Mesenteric fat pad (tissue), 1 donor: ENCODE measurements around the gene XPNPEP2. TPM values are rescaled to one million over a fixed set of nuclear protein-coding genes. Genes with fewer than 3 reads are reported as not detected.

Source experiments
- DNase-seq: peaks from one replicate; pipeline ENCODE4 v3.0.0-alpha.2; 2020; ENCODE audit warnings: low spot score
- total RNA-seq: library from RNA; stranded (reverse); fragmentation: NEBNext Ultra II Directional; extraction: Animal tissue kit (Norgen Biotek cat#: 25700); gene quantifications from one replicate; pipeline ENCODE4 v1.2.1, GENCODE V29; 2021
- donor health status: DM: yes; HTN: yes; CAD: no.

XPNPEP2 gene
- total RNA-seq, 1 donor from 2014 or later, result 9.6 TPM

DNA sequence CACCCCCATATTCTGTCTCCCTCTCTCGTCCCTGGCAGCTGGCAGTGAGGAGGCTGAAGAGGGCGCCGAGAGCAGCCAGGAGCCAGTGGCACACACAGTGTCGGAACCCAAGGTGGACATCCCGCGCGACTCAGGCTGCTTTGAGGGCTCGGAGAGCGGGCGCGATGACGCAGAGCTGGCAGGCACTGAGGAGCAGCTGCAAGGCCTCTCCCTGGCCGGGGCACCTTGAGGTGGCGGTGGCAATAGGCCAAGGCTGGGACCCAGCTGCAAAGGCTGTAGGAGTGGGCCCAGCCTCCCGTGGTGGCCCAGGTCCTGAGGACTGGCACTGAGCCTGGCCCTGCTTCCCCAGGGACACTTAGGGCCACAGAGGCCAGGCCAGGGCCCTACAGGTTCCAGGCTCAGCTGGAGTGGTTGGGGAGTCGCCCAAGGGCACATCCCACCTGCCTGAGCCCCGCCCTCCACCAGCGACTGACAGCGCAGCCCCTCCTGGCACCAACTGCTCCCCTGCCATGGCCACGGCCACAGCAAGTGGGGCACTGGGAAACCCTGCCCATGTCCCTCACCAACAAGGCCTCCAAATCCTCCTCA lies 54.9 kb downstream of the XPNPEP2 start:
- DNase-seq, result peak; percentile 87

DNA sequence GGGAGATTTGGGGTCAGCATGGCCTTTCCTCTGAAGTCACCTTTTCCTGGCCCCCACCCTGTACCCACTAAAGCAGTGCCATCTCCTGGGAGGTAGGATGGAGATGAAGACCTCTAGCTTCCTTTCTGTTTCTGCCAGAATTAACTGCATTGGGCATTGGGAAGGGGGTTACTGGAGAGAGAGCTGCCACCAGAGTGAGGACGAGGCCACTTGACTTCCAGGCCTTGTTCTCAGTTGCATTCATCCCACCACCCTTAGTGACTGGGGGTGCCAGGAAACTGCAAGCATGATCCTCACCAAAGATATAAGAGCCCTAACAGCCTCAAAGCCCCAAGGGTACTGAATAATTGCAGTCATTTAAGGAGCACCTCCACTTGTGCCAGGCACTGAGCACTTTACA lies 56.8 kb downstream of the XPNPEP2 start:
- peak; percentile 28 for DNase-seq

DNA sequence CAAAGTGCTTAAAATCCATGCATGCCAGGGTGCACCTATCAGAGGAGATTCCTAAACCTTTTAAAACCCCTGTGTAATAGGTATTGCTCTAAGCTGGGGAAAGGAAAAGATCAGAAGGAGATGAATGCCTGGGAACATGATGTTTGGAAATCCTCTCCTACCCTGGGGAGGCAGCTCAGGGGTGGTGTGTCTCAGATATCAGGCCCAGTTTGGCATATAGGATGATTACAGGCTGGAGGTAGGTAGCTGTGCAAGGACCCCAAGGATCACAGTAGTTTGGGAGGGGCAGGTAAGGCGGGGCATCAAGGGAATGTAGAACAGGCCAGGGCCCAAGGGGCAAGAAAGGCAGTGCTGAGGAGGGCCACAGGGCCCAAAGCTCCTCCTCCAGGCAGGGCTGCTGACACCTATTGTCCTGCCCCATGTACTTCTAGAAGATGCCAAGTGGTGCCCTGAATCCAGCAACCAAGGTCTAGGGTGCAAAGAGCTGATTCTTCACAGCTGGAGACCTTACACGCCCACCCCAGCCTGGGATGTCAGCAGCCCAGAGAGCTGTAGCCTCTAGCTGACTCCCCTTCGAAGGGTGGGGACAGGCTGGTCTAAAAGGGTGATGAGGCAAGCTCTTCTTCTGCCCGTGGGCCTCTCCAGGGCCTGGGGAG lies 58.6 kb downstream of the XPNPEP2 start:
- DNase-seq, result peak; percentile 55

DNA sequence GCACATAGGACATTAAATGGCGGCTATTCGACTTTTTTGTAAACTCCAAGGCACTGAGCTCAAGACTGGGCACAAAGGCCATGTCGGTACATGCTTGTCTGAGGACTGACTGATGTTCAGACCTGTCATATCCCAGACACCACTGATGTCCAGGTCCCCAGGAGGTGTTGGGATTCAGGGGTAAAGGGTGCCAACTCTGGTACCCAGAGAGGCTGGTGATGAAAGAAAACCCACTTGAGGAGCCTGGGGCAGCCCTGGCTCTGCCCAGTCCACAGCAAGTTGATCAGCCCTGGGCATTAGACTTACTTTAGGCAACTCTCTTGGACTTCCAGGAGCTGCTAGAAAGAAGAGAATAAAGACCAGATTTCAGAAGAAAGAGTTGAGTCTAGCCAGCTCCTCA lies 59.7 kb downstream of the XPNPEP2 start:
- DNase-seq, result no peak

DNA sequence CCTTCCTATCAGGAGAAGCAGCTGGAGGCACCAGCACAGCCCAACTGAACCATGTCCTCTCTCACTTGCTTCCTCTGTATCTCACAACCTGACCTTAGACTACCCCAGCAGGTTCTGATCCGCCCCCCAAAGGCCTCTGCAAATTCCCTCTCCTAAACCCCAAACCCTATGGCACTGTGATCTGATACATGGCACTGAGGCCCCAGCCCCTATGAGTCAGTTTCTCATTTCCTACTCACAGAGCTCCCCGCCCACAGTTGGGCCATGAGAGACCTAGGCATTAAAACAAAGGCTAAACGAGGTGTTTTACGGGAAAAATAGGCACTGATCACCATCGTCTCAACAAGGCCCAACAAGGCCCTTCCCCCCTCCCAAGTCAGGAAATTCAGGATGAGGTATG lies 60.1 kb downstream of the XPNPEP2 start:
- no peak for DNase-seq

DNA sequence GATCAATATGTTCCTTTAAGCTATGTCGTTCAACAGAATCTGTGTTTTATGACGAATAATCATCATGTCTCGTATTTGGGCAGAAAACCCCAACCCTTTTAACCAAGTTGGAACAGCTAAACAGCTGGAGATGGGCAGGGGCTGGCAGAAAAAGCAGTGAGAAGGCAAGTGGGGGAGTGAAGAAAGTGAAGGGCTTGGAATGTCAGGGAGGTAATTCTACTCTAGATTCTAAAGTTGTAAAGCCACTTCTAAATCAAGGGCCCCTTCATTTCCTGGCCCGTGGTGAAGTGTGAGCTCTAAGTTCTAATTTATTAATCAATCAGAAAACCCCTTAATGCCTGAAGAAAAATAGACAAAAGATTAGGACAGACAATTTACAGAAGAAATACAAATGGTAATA lies 61.4 kb downstream of the XPNPEP2 start:
- DNase-seq, result no peak

DNA sequence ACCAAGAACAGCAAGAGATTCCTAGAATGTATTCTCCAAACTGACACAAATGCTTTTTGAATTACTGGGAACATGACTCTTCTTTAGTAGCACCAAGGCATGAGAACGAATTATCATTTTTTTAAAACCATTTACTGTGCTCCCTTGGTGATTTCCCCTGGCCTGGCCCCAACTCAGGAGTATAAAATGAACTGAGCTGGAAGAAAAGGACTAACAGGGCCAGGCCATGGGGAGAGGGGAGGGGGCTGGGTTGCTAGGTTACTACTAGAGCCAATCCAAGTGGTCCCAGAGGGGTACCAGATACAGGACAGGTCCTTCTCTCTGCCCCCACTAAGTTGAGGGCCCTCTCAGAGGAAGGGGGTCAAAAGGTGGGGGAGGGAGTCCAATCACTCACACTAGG lies 64.1 kb downstream of the XPNPEP2 start:
- DNase-seq, result no peak

DNA sequence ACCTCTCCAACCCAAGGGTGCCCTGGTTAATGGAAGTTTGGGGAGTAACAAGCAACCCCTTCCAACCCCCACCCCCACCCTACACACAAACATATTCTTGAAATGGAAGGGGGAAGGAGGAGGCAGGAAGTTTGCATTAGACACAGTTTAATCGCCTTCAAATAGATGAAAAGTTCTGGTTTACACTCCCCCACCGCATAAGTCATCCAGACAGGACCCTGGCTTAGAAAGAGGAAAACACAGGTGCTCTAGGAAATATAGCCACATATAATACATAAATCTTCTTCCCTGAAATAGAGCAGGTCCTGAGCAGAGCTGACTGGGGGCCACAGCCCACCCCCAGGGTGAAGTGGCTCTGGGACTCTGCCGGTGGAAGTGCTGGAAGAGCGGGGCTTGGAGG lies 66.0 kb downstream of the XPNPEP2 start:
- DNase-seq, result no peak

DNA sequence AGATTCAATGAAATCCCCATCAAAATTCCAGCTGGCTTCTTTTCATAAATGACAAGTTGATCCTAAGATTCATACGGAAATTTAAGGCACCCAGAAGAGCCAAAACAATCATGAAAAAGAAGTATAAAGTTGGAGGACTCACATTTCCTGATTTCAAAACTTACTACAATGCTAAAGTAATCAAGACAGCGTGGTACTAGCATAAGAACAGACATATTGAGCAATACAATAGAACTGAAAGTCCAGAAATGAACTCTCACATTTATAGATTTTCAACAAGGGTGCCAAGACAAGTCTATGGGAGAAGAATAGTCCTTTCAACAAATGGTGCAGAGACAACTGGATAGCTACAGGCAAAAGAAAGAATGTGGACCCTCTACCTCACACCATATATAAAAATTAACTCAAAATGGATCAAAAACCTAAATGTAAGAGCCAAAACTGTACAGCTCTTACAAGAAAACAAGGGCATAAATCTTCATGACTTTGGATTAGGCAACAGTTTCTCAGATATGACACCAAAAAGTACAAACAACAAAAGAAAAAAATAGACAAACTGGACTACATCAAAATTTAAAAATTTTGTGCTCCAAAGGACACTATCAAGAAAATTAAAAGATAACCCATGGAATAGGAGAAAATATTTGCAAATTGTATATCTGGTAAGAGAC lies 69.5 kb downstream of the XPNPEP2 start:
- no peak for DNase-seq

DNA sequence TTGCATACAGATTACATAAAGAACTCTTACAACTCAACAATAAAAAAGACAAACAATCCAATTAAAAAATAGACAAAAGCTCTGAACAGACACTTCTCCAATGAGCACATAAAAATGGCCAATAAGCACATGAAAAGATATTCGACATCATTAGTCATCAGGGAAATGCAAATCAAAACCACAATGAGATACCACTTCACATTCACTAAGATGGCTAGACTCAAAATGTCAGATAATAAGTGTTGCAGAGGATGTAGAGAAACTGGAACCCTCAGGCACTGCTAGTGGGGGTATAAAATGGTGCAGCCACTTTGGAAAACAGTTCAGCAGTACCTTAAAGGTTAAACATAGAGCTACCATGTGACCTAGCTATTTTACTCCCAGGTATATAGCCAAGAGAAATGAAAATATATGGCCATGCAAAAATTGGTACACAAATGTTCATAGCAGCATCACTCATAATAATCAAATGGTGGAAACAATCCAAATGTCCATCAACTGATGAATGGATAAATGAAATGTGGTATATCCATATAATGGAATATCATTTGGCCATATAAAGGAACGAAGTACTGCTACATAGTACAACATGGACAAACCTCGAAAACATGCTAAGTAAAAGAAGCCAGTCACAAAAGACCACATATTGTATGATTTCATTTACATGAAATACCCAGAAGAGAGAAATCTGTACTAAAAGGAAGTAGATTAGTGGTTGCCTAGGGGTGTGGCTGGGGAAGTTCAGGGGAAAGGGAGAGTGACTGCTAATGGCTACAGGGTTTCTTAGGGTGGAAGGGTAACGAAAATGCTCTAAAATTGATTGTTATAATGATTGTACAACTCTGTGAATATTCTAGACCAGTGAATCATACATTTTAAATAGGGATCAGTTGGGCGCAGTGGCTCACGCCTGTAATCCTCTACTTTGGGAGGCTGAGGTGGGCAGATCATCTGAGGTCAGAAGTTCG lies 70.3 kb downstream of the XPNPEP2 start:
- DNase-seq, result no peak

DNA sequence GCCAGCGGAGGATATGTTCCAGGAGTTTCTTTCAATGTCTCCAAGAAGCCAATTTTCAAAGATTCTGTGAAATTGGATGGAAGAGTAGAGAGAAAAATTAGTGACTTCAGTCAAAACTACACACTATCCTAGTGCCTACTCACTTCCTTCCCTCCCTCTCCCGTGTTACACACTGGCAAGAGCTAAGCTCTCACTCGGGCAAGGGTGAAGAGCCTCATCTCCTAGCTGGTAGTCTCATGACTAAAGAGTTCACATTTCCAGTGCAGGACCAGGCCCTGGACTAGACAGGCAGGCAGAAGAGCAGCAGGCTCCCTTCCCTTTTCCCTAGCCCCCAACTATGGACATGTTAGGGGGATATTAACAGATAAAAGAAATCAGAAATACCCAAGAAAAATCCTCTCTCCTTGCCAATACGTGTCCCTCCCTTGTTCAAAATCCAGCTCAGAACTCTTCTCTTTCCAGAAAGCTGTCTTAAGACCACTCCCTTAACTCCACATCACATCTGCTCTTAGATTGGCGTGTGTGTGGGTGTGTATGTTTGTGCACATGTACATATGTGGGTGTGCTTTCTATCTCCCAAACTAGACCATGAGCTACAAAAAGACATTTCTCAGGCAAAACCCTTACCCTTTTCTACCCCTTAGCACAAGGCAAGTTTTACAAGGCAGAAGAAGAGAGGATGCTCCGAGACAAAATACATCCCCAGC lies 75.0 kb downstream of the XPNPEP2 start:
- no peak for DNase-seq

DNA sequence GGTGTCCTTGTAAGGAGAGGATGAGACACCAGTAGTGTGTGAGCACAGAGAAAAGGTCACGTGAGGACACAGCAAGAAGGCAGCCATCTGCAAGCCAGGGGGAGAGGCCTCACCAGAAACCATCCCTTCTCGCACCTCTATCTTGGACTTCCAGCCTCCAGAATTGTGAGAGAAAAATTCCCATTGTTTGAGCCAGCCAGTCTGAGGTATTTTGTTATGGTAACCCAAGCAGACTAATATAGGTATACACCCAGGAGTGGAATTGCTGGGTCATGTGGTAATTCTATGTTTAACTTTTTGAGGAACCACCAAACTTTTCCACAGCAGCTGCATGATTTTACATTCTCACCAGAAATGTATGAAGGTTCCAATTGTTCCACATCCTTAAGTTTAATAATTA lies 79.3 kb downstream of the XPNPEP2 start:
- DNase-seq, result no peak

Other genes with a start within 250 kb of the XPNPEP2 start
- 32.4 TPM for gene SMARCA1, start 215.5 kb upstream of the XPNPEP2 start, total RNA-seq
- gene OCRL, start 198.7 kb upstream of the XPNPEP2 start, total RNA-seq, result 25.2 TPM
- gene APLN, start 84.0 kb upstream of the XPNPEP2 start, total RNA-seq, result 5.6 TPM
- 24.3 TPM for gene SASH3, start 41.0 kb downstream of the XPNPEP2 start, total RNA-seq
- 71.1 TPM for gene ZDHHC9, start 104.9 kb downstream of the XPNPEP2 start, total RNA-seq
- 22.5 TPM for gene UTP14A, start 167.2 kb downstream of the XPNPEP2 start, total RNA-seq
- 42.5 TPM for gene BCORL1, start 243.7 kb downstream of the XPNPEP2 start, total RNA-seq